Common myeloid progenitor, CD34-positive (primary cell): ENCODE measurements around the gene SULT2B1.

Source experiments
- CTCF ChIA-PET: fragments of 350-600 bp; sonication (Branson Sonifier 250); formaldehyde crosslinking; loops from one replicate; lab custom pipeline; 2021; ENCODE audit warnings: antibody characterized with exemption; lab: Charles Lee
- POLR2A ChIA-PET: fragments of 350-600 bp; sonication (Branson Sonifier 250); formaldehyde crosslinking; loops from one replicate; lab custom pipeline; 2021; ENCODE audit warnings: antibody characterized with exemption; lab: Charles Lee
- DNase-seq, 3 donors: peaks; one replicate each; pipeline versions ENCODE4 v3.0.0 to v3.0.0-alpha.2; 2013
- H3K27ac ChIP-seq, 2 experiments: 1 replicate in 1 of 2; 2 replicates in 1 of 2; pipeline ENCODE4 v1.7.0; 2013; ENCODE audit warnings: inconsistent platforms in 2 of 2, low read length in 2 of 2, mild to moderate bottlenecking in 2 of 2, low read depth in 1 of 2, moderate library complexity in 1 of 2; ENCODE audit not compliant: severe bottlenecking in 2 of 2, insufficient read depth in 1 of 2, poor library complexity in 1 of 2
- H3K27me3 ChIP-seq, 5 experiments: replicated peaks in 2 of 5; 1 replicate in 3 of 5; 2 replicates in 2 of 5; pipeline versions ENCODE4 v1.6.1 to v1.7.0; 2013; ENCODE audit warnings: low read length in 4 of 5, mild to moderate bottlenecking in 2 of 5, moderate library complexity in 2 of 5, inconsistent platforms in 1 of 5; ENCODE audit not compliant: insufficient read depth in 5 of 5, control insufficient read depth in 4 of 5
- H3K36me3 ChIP-seq, 4 experiments: 1 replicate in 2 of 4; 2 replicates in 2 of 4; pipeline versions ENCODE4 v1.6.1 to v1.7.0; 2013; ENCODE audit warnings: low read length in 3 of 4, control low read depth in 1 of 4, mild to moderate bottlenecking in 1 of 4; ENCODE audit not compliant: control insufficient read depth in 4 of 4, insufficient read depth in 4 of 4
- H3K4me1 ChIP-seq, 4 experiments: 1 replicate in 3 of 4; 2 replicates in 1 of 4; pipeline versions ENCODE4 v1.6.1 to v1.7.1; 2013; ENCODE audit warnings: low read length in 3 of 4, mild to moderate bottlenecking in 3 of 4, control low read depth in 1 of 4, inconsistent platforms in 1 of 4, moderate library complexity in 1 of 4; ENCODE audit not compliant: control insufficient read depth in 4 of 4, insufficient read depth in 4 of 4; ENCODE audit errors: control extremely low read depth in 1 of 4
- H3K4me3 ChIP-seq, 7 experiments: 1 replicate in 4 of 7; 2 replicates in 3 of 7; pipeline versions ENCODE4 v1.5.1 to v1.7.0; 2013; ENCODE audit warnings: mild to moderate bottlenecking in 7 of 7, low read length in 6 of 7, moderate library complexity in 6 of 7, inconsistent platforms in 2 of 7, low read depth in 2 of 7, control low read depth in 1 of 7; ENCODE audit not compliant: insufficient read depth in 4 of 7, control insufficient read depth in 1 of 7; ENCODE audit errors: extremely low read depth in 1 of 7
- H3K9me3 ChIP-seq, 5 experiments: 1 replicate in 4 of 5; 2 replicates in 1 of 5; pipeline versions ENCODE4 v1.6.1 to v1.7.1; 2013; ENCODE audit warnings: low read length in 4 of 5, mild to moderate bottlenecking in 2 of 5, inconsistent platforms in 1 of 5, low read depth in 1 of 5, moderate library complexity in 1 of 5; ENCODE audit not compliant: control insufficient read depth in 4 of 5, insufficient read depth in 2 of 5; ENCODE audit errors: control extremely low read depth in 1 of 5
- WGBS: methylation state at CpG from one replicate; pipeline ENCODE4 v1.1.5; 2013; ENCODE audit not compliant: insufficient coverage; 5-methylcytosine and 5-hydroxymethylcytosine counted together

The SULT2B1 gene

GRCh38 chr19:48624067-48624594 lies 72.2 kb downstream of the SULT2B1 start:
- Histone ChIP-seq H3K27ac (peak overlapping the region; percentile 15 to 77), H3K36me3 (peaks cover 0 to 16% (median 10%) of the 10 kb centered on the region in 4 experiments), H3K4me3 (peak overlapping the region; percentile 8 to 73 (median 63)), H3K4me1 (peaks cover 0 to 30% (median 20%) of the 10 kb centered on the region in 4 experiments), H3K27me3 (no peaks in the 10 kb centered on the region), H3K9me3 (no peaks in the 10 kb centered on the region)
- ChIA-PET POLR2A (interaction anchor here (0.5 to 1.1 kb wide), 3 partner anchors 143 to 1829 kb away, joined by 3 to 5 read pairs (median 4); no protein-coding TSS in a partner anchor), CTCF (interaction anchor here (0.8 to 2.3 kb wide), 5 partner anchors 8 to 15 kb away, joined by 3 to 6 read pairs (median 3); no protein-coding TSS in a partner anchor)
- 2% methylated on average over 27 of the region's 40 CpGs for WGBS
- DNase-seq: peak; percentile 97 to 98 (median 98)

GRCh38 chr19:48624791-48625723 lies 73.1 kb downstream of the SULT2B1 start:
- WGBS: 84% methylated on average over 17 of the region's 24 CpGs
- Histone ChIP-seq H3K4me3 (peak overlapping the region in 3 of 7 experiments; percentile 63 to 73 (median 64)), H3K27ac (peak overlapping the region; percentile 15 to 68), H3K4me1 (peaks cover 0 to 27% (median 18%) of the 10 kb centered on the region in 4 experiments), H3K27me3 (no peaks in the 10 kb centered on the region), H3K9me3 (no peaks in the 10 kb centered on the region), H3K36me3 (peaks cover 0 to 16% (median 12%) of the 10 kb centered on the region in 4 experiments)
- DNase-seq: no peak
- ChIA-PET CTCF (interaction anchor here (2.3 kb wide), 1 partner anchor 8 kb away, joined by 6 read pairs; no protein-coding TSS in a partner anchor), POLR2A (no interaction called here)

- 96% methylated on average over 26 of the region's 30 CpGs for WGBS
- H3K9me3 ChIP-seq: no peaks in the 10 kb centered on the region
These were observed 73.9 kb downstream of the SULT2B1 start for GRCh38 chr19:48625891-48626327.

GRCh38 chr19:48627201-48627864 lies 75.4 kb downstream of the SULT2B1 start:
- Histone ChIP-seq H3K36me3 (peaks cover 0 to 19% (median 13%) of the 10 kb centered on the region in 4 experiments), H3K27me3 (no peaks in the 10 kb centered on the region), H3K9me3 (no peaks in the 10 kb centered on the region), H3K4me3 (no peak overlapping the region), H3K4me1 (peaks cover 0 to 32% (median 29%) of the 10 kb centered on the region in 4 experiments), H3K27ac (no peak overlapping the region)
- no peak for DNase-seq
- 100% methylated on average over 2 of the region's 6 CpGs for WGBS
- CTCF ChIA-PET: no interaction called here
- POLR2A ChIA-PET: interaction anchor here (0.6 kb wide), 1 partner anchor 1143 kb away, joined by 5 read pairs; the partner anchor contains the start of gene KPTN

More at GRCh38 chr19:48625891-48626327, 73.9 kb downstream of the SULT2B1 start:
- Histone ChIP-seq H3K4me3 (no peak overlapping the region), H3K4me1 (peaks cover 0 to 31% (median 25%) of the 10 kb centered on the region in 4 experiments), H3K27ac (no peak overlapping the region), H3K27me3 (no peaks in the 10 kb centered on the region), H3K36me3 (peaks cover 0 to 16% (median 12%) of the 10 kb centered on the region in 4 experiments)
- ChIA-PET POLR2A (no interaction called here), CTCF (no interaction called here)
- no peak for DNase-seq

DNA sequence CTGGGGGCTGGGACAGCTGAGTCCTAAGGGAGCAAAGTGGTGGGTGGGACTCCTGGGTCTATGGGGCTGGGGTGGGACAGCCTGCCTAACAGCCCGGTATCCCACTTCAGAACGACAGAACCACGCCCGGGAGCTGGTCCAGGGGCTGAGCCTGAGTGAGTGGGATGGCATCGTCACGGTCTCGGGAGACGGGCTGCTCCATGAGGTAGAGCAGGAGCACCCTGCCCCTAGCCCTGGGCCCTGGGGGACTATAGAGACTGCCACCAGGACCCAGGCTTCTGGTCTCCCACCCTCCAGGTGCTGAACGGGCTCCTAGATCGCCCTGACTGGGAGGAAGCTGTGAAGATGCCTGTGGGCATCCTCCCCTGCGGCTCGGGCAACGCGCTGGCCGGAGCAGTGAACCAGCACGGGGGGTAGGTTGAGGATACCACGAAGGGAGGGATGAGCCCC lies 75.9 kb downstream of the SULT2B1 start:
- Histone ChIP-seq H3K27ac (no peak overlapping the region), H3K27me3 (no peaks in the 10 kb centered on the region), H3K36me3 (peaks cover 0 to 22% (median 15%) of the 10 kb centered on the region in 4 experiments), H3K4me1 (peaks cover 0 to 37% (median 29%) of the 10 kb centered on the region in 4 experiments), H3K9me3 (no peaks in the 10 kb centered on the region), H3K4me3 (no peak overlapping the region)
- DNase-seq: no peak
- ChIA-PET CTCF (no interaction called here), POLR2A (no interaction called here)
- 97% methylated on average over 16 of the region's 17 CpGs for WGBS

GRCh38 chr19:48628486-48629296 lies 76.7 kb downstream of the SULT2B1 start:
- H3K4me1 ChIP-seq: peaks cover 3 to 40% (median 28%) of the 10 kb centered on the region in 4 experiments
- no peaks in the 10 kb centered on the region for H3K27me3 ChIP-seq
- no peaks in the 10 kb centered on the region for H3K9me3 ChIP-seq
- ChIA-PET POLR2A (no interaction called here), CTCF (interaction anchor here (3.0 kb wide), 1 partner anchor 17 kb away, joined by 13 read pairs; the partner anchor contains the start of gene CA11)
- H3K36me3 ChIP-seq: peaks cover 0 to 28% (median 19%) of the 10 kb centered on the region in 4 experiments
- no peak overlapping the region for H3K27ac ChIP-seq
- WGBS: 94% methylated on average over 29 of the region's 34 CpGs
- H3K4me3 ChIP-seq: no peak overlapping the region
- no peak for DNase-seq
